ENCODE results near the gene THUMPD3. TPM values are rescaled to one million over a fixed set of nuclear protein-coding genes. Genes with fewer than 3 reads are reported as not detected.

Gene THUMPD3
- total and polyA plus RNA-seq, 9 of the 15 experiments (the other 6 are each of a cell fraction or from before 2014, with no cell fraction given): 58.3 to 132 (median 113) TPM

DNA sequence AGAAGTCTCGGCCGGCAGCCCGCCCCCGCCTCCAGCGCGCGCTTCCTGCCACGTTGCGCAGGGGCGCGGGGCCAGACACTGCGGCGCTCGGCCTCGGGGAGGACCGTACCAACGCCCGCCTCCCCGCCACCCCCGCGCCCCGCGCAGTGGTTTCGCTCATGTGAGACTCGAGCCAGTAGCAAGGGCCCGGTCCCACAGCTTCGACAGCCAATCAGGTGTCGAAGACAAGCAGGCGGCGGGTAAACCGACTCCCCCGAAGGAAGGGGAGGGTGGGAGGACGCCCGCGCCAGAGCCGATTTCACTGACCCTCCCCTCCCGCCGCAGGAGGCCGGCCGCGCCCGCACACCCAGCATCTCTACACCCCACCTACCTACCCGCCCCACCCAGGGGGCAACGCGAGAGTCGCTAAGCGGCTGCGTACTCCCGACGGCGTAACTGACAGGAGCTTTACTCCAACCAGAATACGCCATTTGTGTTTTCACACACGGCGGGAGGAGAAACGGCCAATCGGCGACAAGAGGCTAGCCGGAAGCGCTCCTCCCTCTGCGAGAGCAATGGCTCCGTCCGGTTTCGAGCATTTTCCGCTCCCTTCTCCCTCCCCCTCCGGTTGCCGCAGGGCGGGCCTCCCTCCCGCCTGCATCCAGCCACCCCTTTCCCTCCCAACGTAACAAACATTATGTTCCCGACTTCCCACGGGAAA is 33.9 kb downstream of the THUMPD3 start (continued):
- TF ChIP-seq ZNF75A (CRISPR knock-in tag; IDR thresholded peaks at IDR 0.05) (no peak), RBM17 (IDR thresholded peaks at IDR 0.05; ENCODE audit: borderline replicate concordance, low read depth, low read length) (no peak), HMGN3 (IDR thresholded peaks at IDR 0.05; ENCODE audit: borderline replicate concordance, extremely low read depth, insufficient read length, low read depth, low read length) (peak; percentile 95), XRCC4 (IDR thresholded peaks at IDR 0.05; ENCODE audit: extremely low read depth, insufficient read depth, insufficient read length) (no peak), SIX5 (IDR thresholded peaks at IDR 0.05; ENCODE audit: borderline replicate concordance in 1 of 2, insufficient read depth in 1 of 2, low read depth in 1 of 2, low read length in 2 of 2) (peak; percentile 23 to 40; a peak in 1 of 4 replicates), TRIM28 (IDR thresholded peaks at IDR 0.05) (no peak), SMARCE1 (IDR thresholded peaks at IDR 0.05) (peak; percentile 47), ZNF764 (CRISPR knock-in tag; IDR thresholded peaks at IDR 0.05; ENCODE audit: low read depth) (0 out of 2 replicates have a peak, but pooled peaks have one; percentile 8), TCF7L2 (IDR thresholded peaks at IDR 0.05; ENCODE audit: low read depth, low read length) (peak; percentile 96)
- TF ChIP-seq, protein P1, sequence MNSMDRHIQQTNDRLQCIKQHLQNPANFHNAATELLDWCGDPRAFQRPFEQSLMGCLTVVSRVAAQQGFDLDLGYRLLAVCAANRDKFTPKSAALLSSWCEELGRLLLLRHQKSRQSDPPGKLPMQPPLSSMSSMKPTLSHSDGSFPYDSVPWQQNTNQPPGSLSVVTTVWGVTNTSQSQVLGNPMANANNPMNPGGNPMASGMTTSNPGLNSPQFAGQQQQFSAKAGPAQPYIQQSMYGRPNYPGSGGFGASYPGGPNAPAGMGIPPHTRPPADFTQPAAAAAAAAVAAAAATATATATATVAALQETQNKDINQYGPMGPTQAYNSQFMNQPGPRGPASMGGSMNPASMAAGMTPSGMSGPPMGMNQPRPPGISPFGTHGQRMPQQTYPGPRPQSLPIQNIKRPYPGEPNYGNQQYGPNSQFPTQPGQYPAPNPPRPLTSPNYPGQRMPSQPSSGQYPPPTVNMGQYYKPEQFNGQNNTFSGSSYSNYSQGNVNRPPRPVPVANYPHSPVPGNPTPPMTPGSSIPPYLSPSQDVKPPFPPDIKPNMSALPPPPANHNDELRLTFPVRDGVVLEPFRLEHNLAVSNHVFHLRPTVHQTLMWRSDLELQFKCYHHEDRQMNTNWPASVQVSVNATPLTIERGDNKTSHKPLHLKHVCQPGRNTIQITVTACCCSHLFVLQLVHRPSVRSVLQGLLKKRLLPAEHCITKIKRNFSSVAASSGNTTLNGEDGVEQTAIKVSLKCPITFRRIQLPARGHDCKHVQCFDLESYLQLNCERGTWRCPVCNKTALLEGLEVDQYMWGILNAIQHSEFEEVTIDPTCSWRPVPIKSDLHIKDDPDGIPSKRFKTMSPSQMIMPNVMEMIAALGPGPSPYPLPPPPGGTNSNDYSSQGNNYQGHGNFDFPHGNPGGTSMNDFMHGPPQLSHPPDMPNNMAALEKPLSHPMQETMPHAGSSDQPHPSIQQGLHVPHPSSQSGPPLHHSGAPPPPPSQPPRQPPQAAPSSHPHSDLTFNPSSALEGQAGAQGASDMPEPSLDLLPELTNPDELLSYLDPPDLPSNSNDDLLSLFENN (IDR thresholded peaks at IDR 0.05; ENCODE audit: low read depth in 2 of 2, low read length in 2 of 2): peak in 1 of 2 experiments; percentile 48; a peak in 1 of 4 replicates
- TF ChIP-seq, protein P2, sequence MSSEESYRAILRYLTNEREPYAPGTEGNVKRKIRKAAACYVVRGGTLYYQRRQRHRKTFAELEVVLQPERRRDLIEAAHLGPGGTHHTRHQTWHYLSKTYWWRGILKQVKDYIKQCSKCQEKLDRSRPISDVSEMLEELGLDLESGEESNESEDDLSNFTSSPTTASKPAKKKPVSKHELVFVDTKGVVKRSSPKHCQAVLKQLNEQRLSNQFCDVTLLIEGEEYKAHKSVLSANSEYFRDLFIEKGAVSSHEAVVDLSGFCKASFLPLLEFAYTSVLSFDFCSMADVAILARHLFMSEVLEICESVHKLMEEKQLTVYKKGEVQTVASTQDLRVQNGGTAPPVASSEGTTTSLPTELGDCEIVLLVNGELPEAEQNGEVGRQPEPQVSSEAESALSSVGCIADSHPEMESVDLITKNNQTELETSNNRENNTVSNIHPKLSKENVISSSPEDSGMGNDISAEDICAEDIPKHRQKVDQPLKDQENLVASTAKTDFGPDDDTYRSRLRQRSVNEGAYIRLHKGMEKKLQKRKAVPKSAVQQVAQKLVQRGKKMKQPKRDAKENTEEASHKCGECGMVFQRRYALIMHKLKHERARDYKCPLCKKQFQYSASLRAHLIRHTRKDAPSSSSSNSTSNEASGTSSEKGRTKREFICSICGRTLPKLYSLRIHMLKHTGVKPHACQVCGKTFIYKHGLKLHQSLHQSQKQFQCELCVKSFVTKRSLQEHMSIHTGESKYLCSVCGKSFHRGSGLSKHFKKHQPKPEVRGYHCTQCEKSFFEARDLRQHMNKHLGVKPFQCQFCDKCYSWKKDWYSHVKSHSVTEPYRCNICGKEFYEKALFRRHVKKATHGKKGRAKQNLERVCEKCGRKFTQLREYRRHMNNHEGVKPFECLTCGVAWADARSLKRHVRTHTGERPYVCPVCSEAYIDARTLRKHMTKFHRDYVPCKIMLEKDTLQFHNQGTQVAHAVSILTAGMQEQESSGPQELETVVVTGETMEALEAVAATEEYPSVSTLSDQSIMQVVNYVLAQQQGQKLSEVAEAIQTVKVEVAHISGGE (CRISPR knock-in tag; IDR thresholded peaks at IDR 0.05): 0 out of 6 replicates have a peak, but pooled peaks of 1 of the 3 experiments have one; percentile 52
- TF ChIP-seq, protein P3, sequence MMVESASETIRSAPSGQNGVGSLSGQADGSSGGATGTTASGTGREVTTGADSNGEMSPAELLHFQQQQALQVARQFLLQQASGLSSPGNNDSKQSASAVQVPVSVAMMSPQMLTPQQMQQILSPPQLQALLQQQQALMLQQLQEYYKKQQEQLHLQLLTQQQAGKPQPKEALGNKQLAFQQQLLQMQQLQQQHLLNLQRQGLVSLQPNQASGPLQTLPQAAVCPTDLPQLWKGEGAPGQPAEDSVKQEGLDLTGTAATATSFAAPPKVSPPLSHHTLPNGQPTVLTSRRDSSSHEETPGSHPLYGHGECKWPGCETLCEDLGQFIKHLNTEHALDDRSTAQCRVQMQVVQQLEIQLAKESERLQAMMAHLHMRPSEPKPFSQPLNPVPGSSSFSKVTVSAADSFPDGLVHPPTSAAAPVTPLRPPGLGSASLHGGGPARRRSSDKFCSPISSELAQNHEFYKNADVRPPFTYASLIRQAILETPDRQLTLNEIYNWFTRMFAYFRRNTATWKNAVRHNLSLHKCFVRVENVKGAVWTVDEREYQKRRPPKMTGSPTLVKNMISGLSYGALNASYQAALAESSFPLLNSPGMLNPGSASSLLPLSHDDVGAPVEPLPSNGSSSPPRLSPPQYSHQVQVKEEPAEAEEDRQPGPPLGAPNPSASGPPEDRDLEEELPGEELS (CRISPR knock-in tag; IDR thresholded peaks at IDR 0.05; ENCODE audit: borderline replicate concordance): peak; percentile 39
- TF ChIP-seq, protein P4, sequence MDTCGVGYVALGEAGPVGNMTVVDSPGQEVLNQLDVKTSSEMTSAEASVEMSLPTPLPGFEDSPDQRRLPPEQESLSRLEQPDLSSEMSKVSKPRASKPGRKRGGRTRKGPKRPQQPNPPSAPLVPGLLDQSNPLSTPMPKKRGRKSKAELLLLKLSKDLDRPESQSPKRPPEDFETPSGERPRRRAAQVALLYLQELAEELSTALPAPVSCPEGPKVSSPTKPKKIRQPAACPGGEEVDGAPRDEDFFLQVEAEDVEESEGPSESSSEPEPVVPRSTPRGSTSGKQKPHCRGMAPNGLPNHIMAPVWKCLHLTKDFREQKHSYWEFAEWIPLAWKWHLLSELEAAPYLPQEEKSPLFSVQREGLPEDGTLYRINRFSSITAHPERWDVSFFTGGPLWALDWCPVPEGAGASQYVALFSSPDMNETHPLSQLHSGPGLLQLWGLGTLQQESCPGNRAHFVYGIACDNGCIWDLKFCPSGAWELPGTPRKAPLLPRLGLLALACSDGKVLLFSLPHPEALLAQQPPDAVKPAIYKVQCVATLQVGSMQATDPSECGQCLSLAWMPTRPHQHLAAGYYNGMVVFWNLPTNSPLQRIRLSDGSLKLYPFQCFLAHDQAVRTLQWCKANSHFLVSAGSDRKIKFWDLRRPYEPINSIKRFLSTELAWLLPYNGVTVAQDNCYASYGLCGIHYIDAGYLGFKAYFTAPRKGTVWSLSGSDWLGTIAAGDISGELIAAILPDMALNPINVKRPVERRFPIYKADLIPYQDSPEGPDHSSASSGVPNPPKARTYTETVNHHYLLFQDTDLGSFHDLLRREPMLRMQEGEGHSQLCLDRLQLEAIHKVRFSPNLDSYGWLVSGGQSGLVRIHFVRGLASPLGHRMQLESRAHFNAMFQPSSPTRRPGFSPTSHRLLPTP (IDR thresholded peaks at IDR 0.05; ENCODE audit: borderline replicate concordance, extremely low read depth, insufficient read length): no peak
